ENCODE data around the gene FAM124B.
A peak's percentile ranks its signal among the peaks of the same experiment; 100 is the strongest.

The FAM124B gene

DNA sequence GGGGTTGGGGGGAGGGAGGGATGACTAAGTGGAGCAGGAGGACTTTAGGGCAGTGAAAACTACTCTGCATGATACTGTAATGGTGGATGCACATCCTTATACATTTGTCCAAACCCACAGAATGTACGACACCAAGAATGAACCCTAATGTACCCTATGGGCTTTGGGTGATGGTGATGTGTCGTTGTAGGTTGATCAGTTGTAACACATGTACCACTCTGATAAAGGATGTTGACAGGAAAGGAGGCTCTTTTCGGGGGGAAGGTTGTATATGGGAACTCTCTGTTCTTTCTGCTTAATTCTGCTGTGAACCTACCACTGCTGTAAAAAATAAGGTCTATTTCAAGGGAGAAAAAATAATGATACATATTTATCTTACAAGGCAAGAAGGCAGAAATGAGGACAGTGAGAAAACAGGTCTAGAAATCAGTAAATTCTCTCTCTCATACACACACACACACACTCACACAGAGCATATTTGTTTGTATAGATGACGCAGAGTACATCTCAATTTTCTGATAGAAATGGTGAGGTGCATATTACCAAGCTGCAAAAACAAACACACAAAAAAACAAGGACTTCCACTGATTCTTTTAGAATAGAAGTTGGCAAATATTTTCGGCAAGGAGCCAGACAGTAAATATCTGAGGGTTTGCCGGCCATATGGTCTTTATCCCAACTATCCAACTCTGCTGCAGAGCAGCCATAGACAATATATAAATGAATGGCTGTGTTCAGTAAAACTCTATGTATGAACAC, 20.2 kb downstream of the FAM124B start:
- DNase-seq: no peak

DNA sequence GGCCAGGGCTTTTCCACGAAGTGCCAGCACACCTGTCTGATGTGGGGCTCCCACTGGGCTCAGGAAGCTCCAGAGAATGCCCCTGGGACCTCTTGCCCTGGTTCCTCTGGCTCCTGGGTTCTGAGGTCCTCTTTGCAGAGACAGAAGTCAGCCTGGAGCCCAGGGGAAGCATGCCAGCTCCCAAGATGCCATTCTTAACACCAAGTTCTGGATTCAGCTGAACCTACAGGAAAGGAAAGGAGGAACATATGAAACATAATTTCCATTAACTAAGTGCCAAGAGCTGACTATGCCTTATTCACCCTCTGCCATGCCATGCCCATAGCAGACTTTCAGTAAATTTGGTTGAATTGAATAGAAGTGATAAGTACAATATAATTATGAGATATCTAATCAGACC, 21.9 kb downstream of the FAM124B start:
- no peak for DNase-seq

DNA sequence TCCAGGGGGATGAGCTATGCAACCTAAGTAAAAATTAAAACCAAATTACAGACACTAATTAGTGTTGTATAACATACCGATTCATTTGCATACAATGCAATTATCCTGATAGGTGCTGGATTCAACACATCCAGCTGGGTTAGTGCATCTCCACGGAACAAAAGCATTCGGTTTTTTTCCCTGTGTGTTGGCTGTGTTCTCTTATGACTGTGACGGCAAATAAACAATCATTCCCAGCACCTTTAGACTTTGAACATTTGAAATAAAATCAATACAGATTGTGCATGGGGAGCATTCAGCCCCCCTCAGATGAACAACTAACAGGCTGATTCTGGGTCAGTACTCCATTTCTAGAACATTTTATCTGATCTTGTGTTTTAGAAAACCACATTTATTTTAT, 22.7 kb downstream of the FAM124B start:
- no peak for DNase-seq

DNA sequence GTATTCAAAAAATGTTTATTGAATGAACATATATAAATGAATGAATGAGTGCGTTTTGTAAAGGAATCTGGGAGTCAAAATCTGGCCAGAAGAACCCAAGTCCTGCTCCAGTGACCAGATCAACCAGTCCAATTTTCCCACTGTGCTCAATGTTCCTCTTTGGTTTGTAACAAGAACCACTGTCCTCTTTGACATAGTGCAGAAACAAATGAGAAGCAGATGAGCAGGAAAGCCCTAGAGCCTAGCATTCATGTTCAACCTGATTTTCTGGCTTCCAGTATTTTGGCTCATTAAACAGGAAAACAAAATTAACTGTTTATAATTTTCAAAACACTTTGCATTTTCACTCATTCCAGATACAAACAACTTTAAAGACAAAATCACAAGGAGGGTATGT, 23.2 kb downstream of the FAM124B start:
- DNase-seq: no peak

DNA sequence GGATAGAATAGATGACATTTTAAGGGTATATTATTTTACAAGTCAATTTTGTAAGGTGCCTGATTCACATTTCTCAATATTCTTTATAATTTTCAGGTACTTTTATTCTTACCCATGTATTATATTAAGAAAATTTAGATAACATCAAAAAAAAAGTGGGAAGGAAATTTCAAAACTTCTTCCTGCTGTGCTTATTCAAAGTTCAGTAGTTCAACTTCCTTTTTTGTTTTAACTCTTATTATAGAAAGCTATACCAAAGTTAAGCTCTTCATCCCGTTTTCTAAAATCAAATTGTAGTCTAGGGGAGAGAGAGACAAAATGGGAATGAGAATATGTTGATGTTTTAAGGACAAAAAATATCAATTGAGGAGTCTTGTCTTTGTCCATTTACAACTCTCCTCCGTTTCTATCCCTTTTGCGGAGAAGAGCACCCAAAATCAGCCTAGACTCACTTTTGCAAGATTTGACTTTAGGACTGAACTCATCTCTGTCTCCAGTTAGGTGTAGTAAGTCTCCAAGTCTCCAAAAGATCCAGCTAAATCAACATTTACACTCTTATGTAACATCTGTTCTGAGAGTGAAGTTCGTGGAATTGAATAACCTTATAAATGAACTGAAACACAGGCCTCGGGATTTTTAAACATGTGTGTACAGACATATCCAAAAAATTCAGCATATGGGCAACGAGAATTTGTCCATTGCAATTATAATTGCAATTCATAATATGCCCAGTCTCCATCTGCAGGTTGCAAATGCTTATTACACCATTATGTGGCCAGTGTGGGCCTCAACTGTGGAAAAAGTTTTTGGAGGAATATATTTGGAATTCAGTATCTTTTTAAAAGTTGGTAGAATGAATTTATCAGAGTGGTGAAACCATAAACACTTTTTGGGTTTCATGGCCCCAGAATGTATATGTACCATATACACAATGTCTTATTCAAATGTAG, 23.9 kb downstream of the FAM124B start:
- no peak for DNase-seq

DNA sequence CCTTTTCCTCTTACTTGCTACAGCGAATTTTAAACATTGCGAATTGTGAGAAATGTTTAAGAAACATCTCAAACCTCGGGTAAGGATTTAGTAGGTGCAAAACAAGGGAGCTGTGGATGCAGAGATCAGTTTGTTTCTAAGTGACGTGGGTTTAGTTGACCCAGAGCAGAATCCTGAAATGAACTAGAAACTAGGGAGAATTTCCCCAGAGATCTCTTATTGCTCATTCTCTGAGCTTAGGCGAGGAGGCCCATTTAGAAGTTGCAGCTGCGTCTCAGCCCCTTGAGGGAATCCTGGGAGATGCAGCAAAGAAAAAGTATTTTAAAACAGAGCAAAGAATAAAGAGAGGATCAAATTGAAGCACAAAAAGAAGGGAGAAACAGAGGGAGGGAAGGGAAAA, 29.3 kb downstream of the FAM124B start:
- DNase-seq: no peak

DNA sequence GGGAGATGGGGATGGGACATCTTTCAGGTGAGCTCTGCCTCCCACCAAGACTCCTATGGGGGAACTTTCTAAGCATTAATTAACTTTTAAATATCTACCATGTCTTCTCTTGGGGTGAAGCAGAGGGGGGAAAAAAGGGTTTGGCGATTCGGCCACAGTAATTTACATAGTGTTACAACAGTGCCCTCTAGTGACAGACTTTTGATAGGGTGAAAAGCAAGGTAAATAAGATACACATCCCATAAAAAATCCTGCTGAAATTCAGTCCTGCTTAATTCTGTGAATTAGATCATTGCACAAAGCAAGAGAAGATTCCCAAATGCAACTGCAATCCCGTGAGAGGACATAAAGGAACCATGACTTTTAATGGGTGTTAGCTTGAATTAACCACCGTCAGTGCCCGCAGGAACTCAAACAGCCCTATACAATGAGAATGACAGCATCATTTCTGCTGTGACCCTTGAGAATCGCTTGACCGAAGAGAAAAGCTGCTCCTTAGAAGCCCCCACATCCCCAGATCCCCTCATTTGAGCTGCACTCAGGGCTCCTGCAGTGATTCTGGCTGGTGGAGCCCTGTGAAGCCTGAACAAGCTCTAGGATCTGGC, 32.8 kb downstream of the FAM124B start:
- peak; percentile 47 for DNase-seq

DNA sequence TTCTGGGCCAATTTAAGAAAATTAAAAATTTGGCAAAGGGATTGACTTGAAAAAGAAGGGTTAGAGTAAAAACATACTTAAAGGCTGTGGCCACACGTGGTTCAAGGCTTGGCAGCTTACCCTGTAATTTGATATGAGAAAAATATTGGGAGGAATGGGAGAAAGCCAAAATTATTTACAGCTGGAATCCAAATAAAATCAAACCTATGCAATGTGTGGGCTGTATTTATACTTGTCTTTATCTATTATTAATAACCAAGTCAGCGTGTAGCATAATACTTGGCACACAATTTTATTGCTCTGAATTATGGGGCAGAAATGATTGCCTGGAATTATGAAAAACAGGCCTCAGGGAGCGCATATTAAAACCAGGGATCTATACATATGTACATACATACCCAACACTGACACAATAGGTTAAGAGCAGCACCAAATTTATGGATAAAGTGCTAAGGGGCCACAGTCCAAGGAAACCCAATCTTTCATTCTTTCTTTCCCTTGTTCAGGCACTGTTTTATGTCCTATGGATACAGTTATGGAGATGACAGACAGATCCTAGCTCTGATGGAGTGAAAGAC, 35.6 kb downstream of the FAM124B start:
- peak; percentile 8 for DNase-seq

DNA sequence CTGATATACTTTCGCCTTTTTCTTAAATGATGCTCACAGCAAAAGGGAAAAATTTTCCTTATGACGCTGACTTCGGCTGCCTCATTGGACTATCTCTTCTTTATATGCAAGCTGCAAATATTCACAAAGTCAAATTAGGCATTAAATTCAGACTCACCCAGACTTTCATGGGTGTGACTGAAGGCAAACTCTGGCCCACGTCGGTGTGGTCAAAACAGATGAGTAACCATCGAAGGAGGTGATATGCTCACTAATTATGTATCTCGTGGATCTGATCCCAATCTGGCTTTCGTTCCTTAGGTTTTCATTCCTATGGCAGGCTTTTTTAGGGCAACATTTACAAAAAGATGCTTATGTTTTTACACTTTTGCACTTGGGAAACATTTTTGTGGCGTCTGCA, 36.6 kb downstream of the FAM124B start:
- DNase-seq: no peak

DNA sequence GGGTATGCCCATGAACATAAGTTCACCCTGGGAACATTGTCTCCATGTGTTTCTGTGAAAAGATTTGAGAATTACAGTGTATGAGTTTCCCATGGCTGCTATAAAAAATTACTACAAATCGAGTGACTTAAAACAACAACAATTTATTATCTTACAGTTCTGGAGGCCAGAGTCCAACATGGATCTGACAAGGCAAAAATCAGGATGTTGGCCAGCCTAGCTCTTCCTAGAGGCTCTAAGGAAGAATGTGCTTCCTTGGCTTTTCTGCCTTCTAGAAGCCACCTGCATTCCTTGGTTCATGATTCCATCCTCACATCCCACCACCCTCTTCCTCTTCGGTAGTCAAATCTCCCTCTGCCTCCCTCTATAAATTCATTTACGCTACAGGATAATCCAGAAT, 38.6 kb downstream of the FAM124B start:
- no peak for DNase-seq

DNA sequence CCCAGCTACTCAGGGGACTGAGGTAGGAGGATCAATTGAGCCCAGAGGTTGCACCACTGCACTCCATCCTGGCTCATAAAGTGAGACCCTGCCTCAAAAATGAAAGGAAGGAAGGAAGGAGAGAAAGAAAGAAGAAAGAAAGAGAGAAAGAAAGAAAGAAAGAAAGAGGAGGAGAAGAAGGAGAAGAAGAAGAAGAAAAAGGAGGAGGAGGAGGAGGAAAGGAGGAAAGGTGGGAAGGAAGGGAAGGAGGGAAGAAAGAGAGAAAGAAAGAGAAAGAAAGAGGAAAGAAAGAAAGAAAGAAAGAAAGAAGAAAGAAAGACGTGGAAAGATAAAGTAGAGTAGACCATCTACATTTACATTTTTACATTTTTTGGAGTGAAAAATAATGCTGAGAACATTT, 39.8 kb downstream of the FAM124B start:
- DNase-seq: no peak

DNA sequence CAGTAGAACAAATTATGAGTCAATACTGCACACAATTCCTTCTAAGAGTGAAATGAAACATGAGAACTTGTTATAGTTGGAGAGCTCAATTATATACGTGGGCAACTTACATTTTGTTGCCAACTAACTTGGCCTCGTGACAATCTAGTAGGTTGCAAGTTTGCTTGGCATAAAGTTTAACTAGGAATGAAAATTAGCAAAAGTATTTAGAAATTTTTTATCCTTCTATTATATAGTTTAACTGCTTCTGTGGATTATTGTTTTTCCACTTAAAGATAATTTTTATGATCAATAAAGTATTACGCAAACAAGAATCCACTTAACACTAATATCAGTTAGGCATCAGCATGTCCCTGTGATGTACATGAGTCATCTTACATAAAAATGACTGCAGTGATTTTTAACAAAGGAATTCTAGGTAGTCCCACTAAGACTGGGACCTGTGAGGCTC, 41.1 kb downstream of the FAM124B start:
- DNase-seq: no peak

DNA sequence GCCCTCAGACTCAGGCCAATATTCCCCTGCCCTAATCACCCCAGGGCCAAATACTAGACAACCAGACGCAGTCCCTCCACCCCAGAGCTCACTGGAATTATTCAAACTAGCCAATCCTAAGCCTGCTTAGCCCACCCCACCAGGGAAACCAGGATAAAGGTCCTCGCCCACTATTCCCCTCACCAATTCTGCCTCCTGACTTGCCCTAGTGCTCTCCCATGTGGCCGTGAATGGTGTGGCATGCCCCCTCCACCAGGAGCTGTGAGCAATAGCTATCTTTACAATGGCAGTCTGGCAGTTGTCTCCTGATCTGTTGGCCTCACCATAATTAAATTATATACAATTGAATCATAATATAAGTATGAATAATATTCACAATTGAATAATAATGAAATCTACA, 42.3 kb downstream of the FAM124B start:
- DNase-seq: peak; percentile 19

DNA sequence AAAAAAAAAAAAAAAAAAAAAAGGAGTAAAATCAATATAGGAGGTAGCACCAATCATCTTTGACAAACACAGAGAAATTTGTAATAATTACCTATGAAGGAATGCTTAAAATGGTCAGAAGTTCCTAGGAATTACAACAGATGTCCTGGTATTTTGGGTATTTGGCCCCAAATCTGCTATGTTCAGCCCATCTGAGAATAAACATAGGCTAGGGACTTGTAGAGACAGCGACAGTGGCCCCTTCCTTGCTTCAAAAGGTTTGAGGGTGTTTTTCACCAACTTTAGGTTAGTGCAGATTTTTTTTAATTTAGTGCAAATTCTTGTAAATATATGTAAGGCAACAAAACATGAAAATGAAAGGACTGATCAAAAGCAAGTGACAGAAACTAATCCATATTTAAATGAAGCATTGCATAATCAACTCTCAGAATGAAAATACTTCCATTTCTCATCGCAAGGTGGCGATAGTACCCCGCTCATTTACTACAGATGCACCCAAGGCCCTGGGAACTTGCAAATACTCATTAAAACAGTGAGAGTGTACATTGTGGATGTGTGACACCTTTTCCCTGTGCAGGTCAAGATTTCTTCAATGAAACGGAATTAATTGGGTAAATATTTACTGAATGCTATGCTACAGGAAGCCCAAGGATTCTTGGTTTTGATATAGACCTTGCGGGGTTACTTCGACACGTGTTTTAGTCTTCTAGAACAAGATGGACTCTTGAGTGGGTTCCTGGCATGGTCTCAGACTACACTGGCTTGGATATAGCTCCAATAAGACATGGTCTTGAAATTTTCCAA, 44.6 kb downstream of the FAM124B start:
- DNase-seq: peak; percentile 48

DNA sequence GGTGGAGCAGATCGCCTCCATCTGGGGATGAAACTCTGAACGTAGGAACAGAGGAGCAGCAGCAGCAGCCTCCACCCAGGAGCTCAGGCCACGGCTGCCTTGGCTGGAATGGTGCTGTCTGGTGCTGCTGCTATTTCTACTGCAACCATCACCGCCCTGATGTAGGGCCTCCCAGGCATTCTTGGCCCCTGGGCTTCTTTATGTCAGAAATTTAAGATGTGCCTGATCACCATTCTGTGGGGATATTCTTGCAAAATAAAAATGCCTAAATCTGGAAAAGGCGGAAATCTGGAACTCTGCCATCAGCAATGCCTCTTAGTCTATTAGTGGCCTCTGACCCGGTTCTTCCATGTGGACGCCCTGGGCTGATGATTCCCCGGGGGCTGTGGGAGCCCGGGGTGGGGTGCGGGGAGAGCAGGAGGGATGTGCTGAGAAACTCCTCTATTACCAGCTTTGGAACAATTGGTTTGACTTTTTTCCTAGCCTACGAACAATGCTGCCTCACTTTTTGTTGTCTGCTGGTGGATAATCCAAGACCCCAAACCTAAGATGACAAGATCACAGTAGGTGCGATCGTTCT, 47.2 kb downstream of the FAM124B start:
- no peak for DNase-seq

DNA sequence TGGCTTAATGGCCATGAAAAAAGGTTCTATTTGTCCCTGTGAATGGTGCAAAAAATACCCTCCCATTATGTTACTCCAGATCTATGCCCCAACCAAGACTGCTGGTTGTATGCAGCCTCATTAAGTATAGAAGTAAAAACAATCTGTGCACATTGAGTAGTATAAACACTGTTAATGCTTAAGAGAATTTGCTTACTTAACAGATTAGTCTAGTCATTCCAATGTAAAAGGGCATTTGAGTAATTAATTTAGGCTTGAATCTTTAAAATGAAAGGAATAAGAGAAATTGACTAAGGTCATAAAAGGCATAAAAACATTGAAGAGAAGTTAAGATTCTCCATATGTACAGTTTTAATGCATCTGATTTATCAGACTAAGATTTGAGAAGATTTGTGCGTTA, 51.2 kb downstream of the FAM124B start:
- no peak for DNase-seq

DNA sequence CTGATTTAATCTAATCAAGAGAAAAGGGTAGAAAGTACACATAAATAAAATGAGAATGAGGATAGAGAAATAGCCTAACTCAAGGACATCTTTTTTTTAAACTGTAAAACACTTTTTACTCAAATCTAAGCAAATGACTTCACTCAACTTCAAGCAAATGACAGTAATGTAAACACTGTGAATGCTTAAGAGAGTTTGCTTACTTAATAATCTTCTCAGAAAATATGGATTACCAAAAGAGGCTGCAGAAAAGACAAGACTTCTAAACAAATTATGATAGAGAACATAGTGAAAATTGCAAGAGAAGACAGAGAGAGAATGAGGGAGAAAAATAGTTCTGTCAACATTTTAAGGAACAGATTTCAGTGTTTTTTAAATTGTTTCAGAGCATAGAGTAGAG, 52.5 kb downstream of the FAM124B start:
- DNase-seq: no peak

DNA sequence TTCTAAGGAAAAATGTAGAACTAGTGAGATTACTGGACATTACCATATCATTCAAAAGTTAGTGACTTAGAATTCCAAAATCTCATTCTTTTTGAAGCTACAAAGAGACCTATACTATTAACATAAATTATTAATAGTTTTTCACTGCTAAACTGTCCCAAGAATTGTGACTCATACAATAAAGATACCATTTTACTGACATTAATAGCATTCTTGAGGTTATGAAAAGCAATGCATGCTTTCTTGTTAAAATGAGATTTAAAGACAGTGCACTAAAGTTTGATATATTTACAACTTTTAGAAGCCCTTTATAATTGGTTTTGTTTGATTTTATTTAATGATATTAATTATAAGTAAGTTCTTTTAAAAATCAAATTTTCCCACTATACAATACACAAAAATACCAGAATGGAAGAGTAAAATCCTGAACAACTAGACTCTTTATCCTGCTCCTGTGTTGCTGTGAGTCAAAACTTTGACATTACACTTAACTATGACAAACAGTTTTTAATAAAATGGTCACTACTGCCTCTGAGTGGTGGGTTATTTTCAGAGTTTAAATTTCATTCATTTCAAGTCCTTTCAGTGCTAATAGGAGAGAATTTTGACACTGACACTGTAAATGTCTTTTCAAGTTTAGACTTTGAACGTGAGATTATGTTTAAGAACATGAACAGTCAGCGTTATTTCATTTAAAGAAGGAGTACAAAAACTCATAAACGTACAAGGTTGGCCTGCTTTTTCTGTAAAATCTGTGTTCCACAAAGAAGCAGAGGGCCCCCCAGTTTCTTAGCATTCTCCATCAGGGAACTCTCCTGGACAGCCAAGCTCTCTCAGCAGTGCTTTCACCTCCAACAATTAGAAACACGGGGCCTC, 54.5 kb downstream of the FAM124B start:
- DNase-seq: peak; percentile 44

DNA sequence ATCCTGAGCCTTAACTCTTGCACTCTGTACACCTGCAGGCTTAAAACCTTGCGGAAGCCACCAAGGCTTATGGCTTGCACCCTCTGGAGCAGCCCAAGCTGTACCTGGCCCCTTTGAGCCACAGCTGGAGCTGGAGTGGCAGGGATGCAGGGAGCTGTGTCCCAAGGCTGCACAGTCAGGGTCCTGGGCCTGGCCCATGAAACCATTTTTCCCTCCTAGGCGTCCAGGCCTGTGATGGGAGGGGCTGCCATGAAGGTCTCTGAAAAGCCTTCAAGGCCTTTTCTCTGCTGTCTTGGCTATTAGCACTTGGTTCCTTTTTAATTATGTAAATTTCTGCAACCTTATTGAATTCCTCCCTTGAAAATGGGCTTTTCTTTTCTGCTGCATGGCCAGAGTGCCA, 56.4 kb downstream of the FAM124B start:
- DNase-seq: no peak

DNA sequence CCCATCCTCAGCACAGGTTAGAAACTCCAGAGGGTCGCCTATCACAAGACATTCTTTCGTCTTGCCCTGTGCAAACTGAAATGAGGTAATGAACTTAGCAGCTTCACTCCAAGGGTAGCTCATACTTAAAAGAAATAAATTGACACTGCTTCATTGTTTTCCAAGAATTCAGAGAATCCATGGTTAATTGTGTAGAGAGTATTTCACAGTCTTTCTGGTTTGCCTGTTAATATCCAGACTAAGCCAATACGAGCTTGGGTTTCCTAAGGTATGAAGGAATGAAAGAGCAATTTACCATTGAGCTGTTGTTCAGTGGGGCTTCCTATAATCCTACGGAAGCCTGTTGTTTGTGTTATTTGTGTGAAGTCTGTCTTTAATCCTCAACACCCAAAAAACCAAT, 58.7 kb downstream of the FAM124B start:
- DNase-seq: no peak

DNA sequence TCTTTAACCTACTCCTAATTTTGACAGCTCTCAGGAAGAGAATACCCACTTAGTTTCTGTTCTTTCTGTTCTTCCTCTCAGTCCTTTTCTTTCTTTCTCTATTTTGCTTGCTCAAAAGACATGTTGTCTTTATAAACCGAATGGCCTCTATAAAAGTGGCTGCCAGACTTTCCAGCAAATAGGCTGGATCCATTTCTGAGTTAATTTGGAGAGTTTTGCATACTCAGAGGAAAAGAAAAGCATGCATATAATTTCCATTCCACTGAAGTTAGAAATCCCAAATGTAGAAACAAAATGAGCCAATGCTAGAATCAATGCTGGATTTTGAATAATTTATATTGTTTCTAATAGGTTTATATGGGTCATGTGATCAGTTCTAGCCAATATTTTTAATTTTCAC, 65.9 kb downstream of the FAM124B start:
- no peak for DNase-seq
